Transverse colon (tissue), 4 donors: ENCODE data around the gene LPAR4. TPM values are rescaled to one million over a fixed set of nuclear protein-coding genes. Genes with fewer than 3 reads are reported as not detected.

Experiments
- DNase-seq: peaks from one replicate; pipeline ENCODE4 v3.0.0-alpha.2; 2019
- H3K27ac ChIP-seq, 4 donors: fragments of 200-600 bp; sonication (generic); 2 replicates each; pipeline ENCODE4 v1.5.1; 2016 to 2018; ENCODE audit warnings: inconsistent platforms in 4 of 4
- H3K27me3 ChIP-seq: fragments of 200-600 bp; sonication (generic); 2 replicates; pipeline ENCODE4 v1.5.1; 2017; ENCODE audit warnings: inconsistent platforms
- H3K36me3 ChIP-seq, 4 donors: fragments of 200-600 bp; sonication (generic); 2 replicates each; pipeline ENCODE4 v1.5.1; 2017 to 2019; ENCODE audit warnings: inconsistent platforms in 4 of 4
- H3K4me1 ChIP-seq, 4 donors: fragments of 200-600 bp; sonication (generic); 2 replicates each; pipeline ENCODE4 v1.5.1; 2017 to 2020; ENCODE audit warnings: inconsistent platforms in 4 of 4
- H3K4me3 ChIP-seq, 4 donors: fragments of 200-600 bp; sonication (generic); 1 replicate in 1 of 4; 2 replicates in 3 of 4; pipeline versions ENCODE4 v1.5.1 to v1.6.1; 2017 to 2019; ENCODE audit warnings: inconsistent platforms in 4 of 4
- H3K9me3 ChIP-seq, 2 donors: fragments of 200-600 bp; sonication (generic); 2 replicates each; pipeline ENCODE4 v1.5.1; 2017 to 2019; ENCODE audit warnings: inconsistent platforms in 2 of 2
- CTCF ChIP-seq, 5 experiments: fragments of 200-600 bp in 3 of 5; fragments of 450-650 bp in 2 of 5; sonication (generic) in 3 of 5; IDR thresholded peaks; 1 replicate in 2 of 5; 2 replicates in 3 of 5; pipeline ENCODE4 v1.5.1; 2016 to 2017; ENCODE audit warnings: antibody characterized with exemption in 5 of 5, inconsistent platforms in 3 of 5, mild to moderate bottlenecking in 2 of 5, moderate library complexity in 1 of 5
- EP300 ChIP-seq: sonication (generic); formaldehyde crosslinking; IDR thresholded peaks from one replicate; pipeline ENCODE4 v1.6.1; 2017; ENCODE audit warnings: antibody characterized with exemption, low read depth
- POLR2A ChIP-seq: fragments of 450-650 bp; IDR thresholded peaks from one replicate; pipeline ENCODE4 v1.6.1; 2016; ENCODE audit warnings: antibody characterized with exemption, mild to moderate bottlenecking, moderate library complexity
- POLR2AphosphoS5 ChIP-seq, 3 donors: sonication (generic); formaldehyde crosslinking; IDR thresholded peaks; one replicate each; pipeline ENCODE4 v1.6.1; 2016; ENCODE audit warnings: antibody characterized with exemption in 3 of 3
- WGBS, 2 donors: methylation state at CpG; one replicate each; pipeline ENCODE4 v1.1.5; 2018; ENCODE audit warnings: low coverage in 1 of 2; 5-methylcytosine and 5-hydroxymethylcytosine counted together
- in situ Hi-C, 4 donors: fragments of 200-750 bp; cut with MboI; loops; one replicate each; pipeline versions ENCODE4 v1.15.0 to v1.15.1; 2017; ENCODE audit warnings: low sequenced_read_pairs in 3 of 4, low pct_ligation_motif_present in 1 of 4, low pct_unique_long_range_greater_than_20kb in 1 of 4
- intact Hi-C: fragments of 100-400 bp; cut with DNase I; formaldehyde crosslinking; loops from one replicate; pipeline ENCODE4 v1.15.1; 2023; ENCODE audit warnings: low total_unique reads
- total RNA-seq, 4 donors: library from RNA; depleted of rRNA; stranded (reverse); fragments of >200 nt; gene quantifications; one replicate each; pipeline ENCODE4 v1.1.0, GENCODE V29; 2016

The LPAR4 gene
- total RNA-seq, 4 donors from 2014 or later: 0.16 TPM; not detected in 3

GRCh38 chrX:78710171-78710570, 37.3 kb upstream of the LPAR4 start:
- Histone ChIP-seq H3K27ac (no peak overlapping the region), H3K27me3 (no peaks in the 10 kb centered on the region), H3K4me1 (no peaks in the 10 kb centered on the region), H3K4me3 (no peak overlapping the region), H3K9me3 (no peaks in the 10 kb centered on the region), H3K36me3 (no peaks in the 10 kb centered on the region)
- 33 to 38% methylated on average over 1 of the region's 1 CpG for WGBS, 2 donors
- TF ChIP-seq EP300: no peak
- no peak for TF ChIP-seq CTCF (IDR thresholded peaks at IDR 0.05)
- TF ChIP-seq POLR2A: no peak
- no peak for TF ChIP-seq POLR2AphosphoS5 (IDR thresholded peaks at IDR 0.05)
- DNase-seq: no peak
- in situ Hi-C loops: no loop called here
- intact Hi-C loops: no loop called here

GRCh38 chrX:78712336-78712735, 35.2 kb upstream of the LPAR4 start:
- 69% methylated on average over 1 of the region's 1 CpG; no CpG with 5 or more reads in 1 of the 2 donors for WGBS, 2 donors
- H3K27me3 ChIP-seq: no peaks in the 10 kb centered on the region
- no peaks in the 10 kb centered on the region for H3K36me3 ChIP-seq
- no peak for DNase-seq
- intact Hi-C loops: no loop called here
- no peak overlapping the region for H3K27ac ChIP-seq
- no peak overlapping the region for H3K4me3 ChIP-seq
- TF ChIP-seq POLR2AphosphoS5 (IDR thresholded peaks at IDR 0.05): no peak
- no peak for TF ChIP-seq POLR2A
- no peak for TF ChIP-seq EP300
- TF ChIP-seq CTCF (IDR thresholded peaks at IDR 0.05): no peak
- H3K9me3 ChIP-seq: no peaks in the 10 kb centered on the region
- no peaks in the 10 kb centered on the region for H3K4me1 ChIP-seq
- in situ Hi-C loops: no loop called here

- Histone ChIP-seq H3K27me3 (no peaks in the 10 kb centered on the region), H3K4me3 (no peak overlapping the region), H3K9me3 (no peaks in the 10 kb centered on the region), H3K4me1 (no peaks in the 10 kb centered on the region), H3K36me3 (no peaks in the 10 kb centered on the region), H3K27ac (no peak overlapping the region)
- intact Hi-C loops: no loop called here
- WGBS, 2 donors: 58 to 75% methylated on average over 2 of the region's 2 CpGs
- in situ Hi-C loops: no loop called here
- DNase-seq: no peak
- TF ChIP-seq POLR2AphosphoS5 (IDR thresholded peaks at IDR 0.05) (no peak), EP300 (no peak), POLR2A (no peak), CTCF (IDR thresholded peaks at IDR 0.05) (no peak)
Observed at GRCh38 chrX:78725287-78725686, 22.2 kb upstream of the LPAR4 start.

- no peak overlapping the region for H3K4me3 ChIP-seq
- DNase-seq: no peak
- H3K27me3 ChIP-seq: no peaks in the 10 kb centered on the region
- H3K27ac ChIP-seq: no peak overlapping the region
- in situ Hi-C loops: no loop called here
- no peak for TF ChIP-seq CTCF (IDR thresholded peaks at IDR 0.05)
- TF ChIP-seq POLR2AphosphoS5 (IDR thresholded peaks at IDR 0.05): no peak
- no peak for TF ChIP-seq EP300
- TF ChIP-seq POLR2A: no peak
- H3K36me3 ChIP-seq: no peaks in the 10 kb centered on the region
- H3K9me3 ChIP-seq: no peaks in the 10 kb centered on the region
- intact Hi-C loops: no loop called here
- no peaks in the 10 kb centered on the region for H3K4me1 ChIP-seq
Observed at GRCh38 chrX:78746496-78746895, 1.0 kb upstream of the LPAR4 start.
